GM12872 (cell line): Measurements from ENCODE around the gene PTGFRN.

Experiments used
- CTCF ChIP-seq: IDR thresholded peaks from 3 replicates; pipeline ENCODE4 v1.5.1; 2011; ENCODE audit warnings: low read depth, mild to moderate bottlenecking, low read length, moderate library complexity; ENCODE audit not compliant: insufficient read depth

PTGFRN gene

DNA sequence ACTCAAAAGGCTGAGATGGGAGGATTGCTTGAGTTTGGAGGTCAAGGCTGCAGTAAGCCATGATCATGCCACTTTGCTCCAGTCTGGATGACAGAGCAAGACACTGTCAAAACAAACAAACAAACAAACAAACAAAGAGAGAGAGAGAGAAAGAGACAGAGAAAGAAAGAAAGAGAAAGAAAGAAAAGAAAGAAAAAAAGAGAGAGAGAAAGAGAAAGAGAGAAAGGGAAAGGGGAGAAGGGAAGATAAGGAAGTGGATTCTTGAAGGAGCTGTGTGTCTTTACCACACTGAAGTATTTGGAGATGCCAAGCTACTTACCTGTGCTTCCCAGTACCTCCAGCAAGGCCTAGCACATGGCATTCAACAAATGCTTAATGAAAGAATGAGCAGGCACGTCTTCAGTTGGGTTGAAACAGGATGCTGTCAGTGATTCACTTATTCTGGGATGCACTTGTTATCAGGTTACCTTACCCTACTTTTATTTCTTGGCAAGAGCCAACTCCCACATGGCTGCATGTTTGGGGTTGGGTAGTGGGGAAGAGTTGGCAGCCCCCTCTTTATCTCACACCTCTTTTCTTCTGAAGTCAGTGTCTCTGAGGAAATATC lies 120.7 kb downstream of the PTGFRN start:
- TF ChIP-seq CTCF: no peak

- no peak for TF ChIP-seq CTCF
These were observed 122.5 kb downstream of the PTGFRN start for GRCh38 chr1:117032266-117032665.

DNA sequence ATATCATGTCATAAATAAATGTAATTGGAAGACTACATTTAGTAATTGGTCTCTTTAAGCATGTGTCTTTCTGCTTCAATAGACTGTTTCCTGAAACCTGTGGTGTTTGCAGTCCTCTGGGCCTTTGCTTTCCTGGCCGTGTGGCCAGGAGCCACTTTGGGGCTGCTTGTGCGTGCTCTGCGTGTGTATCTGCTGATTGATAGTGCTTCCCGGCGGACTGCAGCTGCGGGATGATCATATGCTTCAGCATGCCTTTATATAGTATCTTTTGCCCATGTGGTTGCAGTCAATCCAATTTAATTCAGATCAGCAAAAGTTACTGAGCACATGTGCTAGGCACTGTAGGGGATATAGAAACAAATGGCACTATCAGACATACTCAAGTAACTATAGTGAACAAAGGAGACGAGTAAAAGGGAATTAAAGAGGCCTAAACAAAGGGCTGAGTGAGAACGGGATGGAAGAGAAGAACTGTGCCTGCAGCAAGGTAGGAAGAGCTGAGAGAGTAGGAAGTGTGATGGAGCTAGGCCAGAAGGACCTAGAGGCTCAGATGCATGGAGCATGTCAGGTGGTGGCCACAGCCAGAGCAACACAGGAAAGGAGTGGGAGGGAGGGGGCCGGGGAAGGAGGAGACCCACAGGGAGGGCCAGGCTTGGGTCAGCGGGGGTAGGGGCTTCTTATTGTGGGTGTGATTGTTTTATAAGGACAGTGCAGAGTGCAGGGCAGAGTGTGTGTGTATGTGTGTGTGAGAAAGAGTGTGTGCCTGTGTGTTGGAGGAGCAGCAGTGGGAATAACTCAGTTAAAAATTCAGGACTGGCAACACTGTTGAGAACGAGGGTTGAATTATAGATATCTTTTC lies 123.2 kb downstream of the PTGFRN start:
- TF ChIP-seq CTCF: no peak

DNA sequence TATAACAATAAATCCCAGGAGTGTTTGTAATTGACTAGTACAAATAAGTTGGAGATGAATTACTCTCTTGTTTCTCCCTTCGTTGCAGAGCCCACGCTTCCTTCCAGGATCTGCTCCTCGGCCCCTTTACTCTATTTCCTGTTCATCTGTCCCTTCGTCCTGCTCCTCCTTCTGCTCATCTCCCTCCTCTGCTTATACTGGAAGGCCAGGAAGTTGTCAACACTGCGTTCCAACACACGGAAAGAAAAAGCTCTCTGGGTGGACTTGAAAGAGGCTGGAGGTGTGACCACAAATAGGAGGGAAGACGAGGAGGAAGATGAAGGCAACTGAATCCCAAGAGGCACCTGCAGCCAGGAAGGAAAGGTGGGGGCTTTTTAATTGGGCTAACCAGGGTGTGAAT lies 124.1 kb downstream of the PTGFRN start:
- TF ChIP-seq CTCF: no peak

GRCh38 chr1:117034791-117035290 lies 125.1 kb downstream of the PTGFRN start:
- no peak for TF ChIP-seq CTCF

GRCh38 chr1:117036018-117036461 lies 126.3 kb downstream of the PTGFRN start:
- TF ChIP-seq CTCF: no peak

DNA sequence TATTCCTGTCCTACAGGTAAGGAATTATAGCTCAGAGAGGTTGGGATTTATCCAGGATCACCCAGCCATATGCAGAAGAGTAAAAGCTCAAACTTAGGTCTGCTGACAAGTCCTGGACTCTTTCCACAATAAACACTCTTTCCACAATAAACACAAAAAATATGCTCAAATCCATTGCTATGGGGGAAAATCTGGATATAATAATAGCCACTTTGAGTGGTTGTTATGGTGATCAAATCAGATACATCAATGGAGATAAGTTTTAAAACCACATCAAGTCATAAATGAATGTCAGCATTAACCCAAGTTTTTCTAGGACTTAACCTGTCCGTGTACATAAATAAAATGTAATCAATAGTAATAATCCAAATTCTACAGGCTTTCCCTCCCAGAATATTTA lies 128.1 kb downstream of the PTGFRN start:
- no peak for TF ChIP-seq CTCF
